Hepatic stellate cell (primary cell): ENCODE measurements around the gene TAF3.
"Not testable (repeated sequence)": the region's sequence is repeated elsewhere in the genome, so short reads cannot be mapped to it uniquely, and the experiment has no call there.

Source experiments
- DNase-seq: peaks from one replicate; pipeline ENCODE4 v3.0.0; 2011; ENCODE audit warnings: low spot score

Gene TAF3, protein sequence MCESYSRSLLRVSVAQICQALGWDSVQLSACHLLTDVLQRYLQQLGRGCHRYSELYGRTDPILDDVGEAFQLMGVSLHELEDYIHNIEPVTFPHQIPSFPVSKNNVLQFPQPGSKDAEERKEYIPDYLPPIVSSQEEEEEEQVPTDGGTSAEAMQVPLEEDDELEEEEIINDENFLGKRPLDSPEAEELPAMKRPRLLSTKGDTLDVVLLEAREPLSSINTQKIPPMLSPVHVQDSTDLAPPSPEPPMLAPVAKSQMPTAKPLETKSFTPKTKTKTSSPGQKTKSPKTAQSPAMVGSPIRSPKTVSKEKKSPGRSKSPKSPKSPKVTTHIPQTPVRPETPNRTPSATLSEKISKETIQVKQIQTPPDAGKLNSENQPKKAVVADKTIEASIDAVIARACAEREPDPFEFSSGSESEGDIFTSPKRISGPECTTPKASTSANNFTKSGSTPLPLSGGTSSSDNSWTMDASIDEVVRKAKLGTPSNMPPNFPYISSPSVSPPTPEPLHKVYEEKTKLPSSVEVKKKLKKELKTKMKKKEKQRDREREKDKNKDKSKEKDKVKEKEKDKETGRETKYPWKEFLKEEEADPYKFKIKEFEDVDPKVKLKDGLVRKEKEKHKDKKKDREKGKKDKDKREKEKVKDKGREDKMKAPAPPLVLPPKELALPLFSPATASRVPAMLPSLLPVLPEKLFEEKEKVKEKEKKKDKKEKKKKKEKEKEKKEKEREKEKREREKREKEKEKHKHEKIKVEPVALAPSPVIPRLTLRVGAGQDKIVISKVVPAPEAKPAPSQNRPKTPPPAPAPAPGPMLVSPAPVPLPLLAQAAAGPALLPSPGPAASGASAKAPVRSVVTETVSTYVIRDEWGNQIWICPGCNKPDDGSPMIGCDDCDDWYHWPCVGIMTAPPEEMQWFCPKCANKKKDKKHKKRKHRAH

GRCh38 chr10:7818295-7819120, at the start of gene TAF3:
Gene TAF3, plus strand, starts transcription at chr10:7818505. Its CDS starts 205 bp downstream, at chr10:7818710.
- peak; percentile 79 for DNase-seq

GRCh38 chr10:7773845-7774801, 44.2 kb upstream of the TAF3 start:
- DNase-seq, result no peak

DNA sequence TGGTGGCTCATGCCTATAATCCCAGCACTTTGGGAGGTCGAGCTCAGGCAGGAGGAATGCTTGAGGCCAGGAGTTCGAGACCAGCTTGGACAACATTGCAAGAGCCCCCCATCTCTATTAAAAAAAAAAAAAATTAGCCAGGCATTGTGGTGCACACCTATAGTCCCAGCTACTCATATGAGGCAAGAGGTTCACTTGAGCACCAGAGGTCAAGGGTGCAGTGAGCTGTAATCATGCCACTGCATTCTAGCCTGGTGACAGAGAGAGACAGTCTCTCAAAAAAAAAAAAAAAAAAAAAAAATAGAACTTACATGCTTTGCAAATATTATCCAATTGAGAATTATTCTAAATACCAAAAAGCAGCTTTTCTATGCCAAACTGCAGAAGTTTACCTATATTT, 41.5 kb upstream of the TAF3 start:
- DNase-seq, result no peak

DNA sequence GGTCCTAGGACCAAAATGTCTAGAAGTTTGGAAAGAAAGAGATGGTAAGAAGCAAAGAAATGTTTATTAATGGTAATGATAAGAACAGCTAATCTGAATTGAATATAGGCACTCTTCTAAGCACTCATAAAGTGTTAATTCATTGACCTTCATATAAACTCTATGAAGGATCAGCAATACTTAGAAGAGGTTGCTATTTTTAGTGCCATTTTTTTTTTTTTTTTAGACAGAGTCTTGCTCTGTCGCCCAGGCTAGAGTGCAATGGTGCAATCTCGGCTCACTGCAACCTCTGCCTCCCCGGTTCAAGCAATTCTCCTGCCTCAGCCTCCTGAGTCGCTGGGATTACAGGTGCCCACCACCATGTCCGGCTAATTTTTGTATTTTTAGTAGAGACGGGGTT, 36.1 kb upstream of the TAF3 start:
- not testable (repeated sequence) for DNase-seq

GRCh38 chr10:7786430-7786829, 31.9 kb upstream of the TAF3 start:
- no peak for DNase-seq

- peak; percentile 47 for DNase-seq
Measured at GRCh38 chr10:7787150-7787856, 31.0 kb upstream of the TAF3 start.

- peak; percentile 98 for DNase-seq
Measured at GRCh38 chr10:7787857-7788638, 30.3 kb upstream of the TAF3 start, which contains the start of the genes ATP5F1C and KIN. Gene ATP5F1C, plus strand, starts transcription at chr10:7788177. Its CDS starts 31 bp downstream, at chr10:7788208. Gene KIN, minus strand, starts transcription at chr10:7787993. Its CDS starts 60 bp downstream, at chr10:7787933.

GRCh38 chr10:7788639-7789286, 29.5 kb upstream of the TAF3 start:
- peak; percentile 25 for DNase-seq

- DNase-seq, result peak; percentile 21
Measured at GRCh38 chr10:7789390-7789789, 28.9 kb upstream of the TAF3 start.

- DNase-seq, result no peak
Measured at GRCh38 chr10:7792541-7792940, 25.8 kb upstream of the TAF3 start.

DNA sequence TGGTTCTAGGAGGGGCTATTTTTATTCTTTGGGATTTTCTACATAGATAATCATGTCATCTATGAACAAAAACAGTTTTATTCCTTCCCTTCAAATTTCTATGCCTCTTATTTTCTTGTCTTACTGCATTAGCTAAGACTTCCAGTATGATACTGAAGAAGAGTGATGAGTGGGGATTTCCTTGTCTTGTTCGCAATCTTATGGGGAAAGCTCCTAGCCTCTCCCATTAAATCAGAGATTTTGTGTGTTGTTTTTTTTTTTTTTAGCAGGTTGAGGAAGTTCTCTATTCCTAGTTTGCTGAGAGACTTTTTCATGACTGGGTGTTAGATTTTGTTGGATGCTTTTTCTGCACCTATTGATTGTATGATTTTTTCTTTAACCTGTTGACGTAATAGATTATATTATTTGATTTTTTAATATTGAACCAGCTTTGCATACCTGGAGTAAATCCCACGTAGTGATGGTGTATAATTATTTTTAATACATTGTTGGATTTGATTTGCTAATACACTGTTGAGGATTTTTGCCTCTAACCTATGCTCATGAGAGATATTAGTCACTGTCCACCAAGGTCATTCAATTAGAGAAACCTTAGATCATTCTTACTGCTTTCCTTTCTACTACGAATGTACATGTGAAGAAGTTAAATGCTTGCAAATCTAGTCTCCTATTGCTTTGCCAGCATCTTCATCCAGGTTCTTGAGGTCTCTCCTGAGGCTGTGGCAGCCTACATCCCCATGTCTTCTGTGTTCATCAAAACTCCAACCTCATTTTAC, 23.9 kb upstream of the TAF3 start:
- DNase-seq, result no peak

DNA sequence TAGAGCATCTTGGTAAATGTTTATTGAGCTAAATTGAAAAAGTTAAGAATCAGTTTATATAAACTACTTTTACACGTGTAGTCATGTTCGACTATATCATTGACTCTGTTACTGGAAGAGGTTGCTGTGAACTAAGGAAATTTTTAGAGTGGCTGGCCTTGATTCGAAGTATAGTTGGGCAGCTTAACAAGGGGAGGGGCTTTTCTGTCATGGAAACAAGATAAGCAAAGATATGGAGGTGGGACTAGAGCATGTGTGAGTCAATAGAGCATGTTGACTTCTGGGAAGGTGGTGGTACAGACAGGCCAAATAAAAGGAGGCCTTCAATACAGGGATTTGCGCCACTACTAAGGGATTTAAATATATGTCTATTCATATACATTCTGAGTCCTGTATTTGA, 22.7 kb upstream of the TAF3 start:
- DNase-seq, result peak; percentile 20

DNA sequence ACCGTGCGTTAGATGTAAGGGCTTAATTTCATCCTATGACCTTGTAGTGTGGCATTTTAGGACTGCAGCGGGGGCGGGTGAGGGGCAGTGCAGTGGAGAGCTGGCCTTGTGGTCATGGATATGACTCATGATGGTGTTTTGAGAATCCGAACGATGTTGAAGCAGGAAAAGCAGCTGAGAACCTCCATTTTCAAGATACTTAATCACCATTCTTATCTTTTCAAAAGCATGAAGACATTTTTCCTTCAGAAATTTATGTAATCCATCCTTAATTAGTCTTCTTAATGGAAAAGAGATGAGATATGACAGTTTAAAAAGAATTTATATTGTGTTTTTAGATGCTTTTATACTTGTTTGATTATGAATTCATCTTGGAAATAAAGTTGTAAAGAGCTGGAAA, 20.7 kb upstream of the TAF3 start:
- peak; percentile 89 for DNase-seq

DNA sequence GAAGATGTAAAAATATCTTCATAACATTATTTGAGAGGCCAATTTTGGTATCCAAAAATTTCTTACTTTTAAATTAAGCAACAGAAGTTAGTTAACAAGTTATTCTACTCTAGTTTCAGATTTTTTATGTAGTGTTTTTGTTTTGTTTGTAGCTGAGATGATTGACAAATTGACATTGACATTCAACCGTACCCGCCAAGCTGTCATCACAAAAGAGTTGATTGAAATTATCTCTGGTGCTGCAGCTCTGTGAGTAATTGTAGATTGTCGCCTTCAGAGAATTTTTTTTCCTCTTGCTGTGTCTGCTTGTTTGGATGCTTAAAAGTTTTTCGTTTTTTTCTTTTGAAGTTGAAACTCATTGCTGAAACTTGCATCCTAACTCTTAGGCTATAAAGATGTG, 15.7 kb upstream of the TAF3 start:
- DNase-seq, result no peak

GRCh38 chr10:7804216-7804615, 14.1 kb upstream of the TAF3 start:
- DNase-seq, result no peak

DNA sequence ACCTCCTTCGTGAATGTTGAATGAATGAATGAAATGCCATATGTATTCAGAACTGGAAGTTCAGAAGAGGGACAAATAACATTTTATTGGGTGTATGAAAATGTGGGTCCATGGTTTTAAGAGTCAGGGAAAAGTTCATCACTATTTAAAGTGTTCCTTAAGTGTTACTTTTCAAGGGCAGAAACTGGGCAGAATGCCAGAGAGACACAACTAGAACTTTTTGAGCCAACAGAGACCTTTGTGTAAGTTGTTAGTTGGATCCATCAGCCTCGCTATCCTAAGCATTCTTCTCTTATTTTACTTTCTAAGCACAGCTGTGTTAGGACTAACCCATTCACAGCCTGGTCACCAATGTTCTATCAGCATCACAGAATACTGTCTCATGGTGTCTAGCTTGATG, 13.6 kb upstream of the TAF3 start:
- no peak for DNase-seq

DNA sequence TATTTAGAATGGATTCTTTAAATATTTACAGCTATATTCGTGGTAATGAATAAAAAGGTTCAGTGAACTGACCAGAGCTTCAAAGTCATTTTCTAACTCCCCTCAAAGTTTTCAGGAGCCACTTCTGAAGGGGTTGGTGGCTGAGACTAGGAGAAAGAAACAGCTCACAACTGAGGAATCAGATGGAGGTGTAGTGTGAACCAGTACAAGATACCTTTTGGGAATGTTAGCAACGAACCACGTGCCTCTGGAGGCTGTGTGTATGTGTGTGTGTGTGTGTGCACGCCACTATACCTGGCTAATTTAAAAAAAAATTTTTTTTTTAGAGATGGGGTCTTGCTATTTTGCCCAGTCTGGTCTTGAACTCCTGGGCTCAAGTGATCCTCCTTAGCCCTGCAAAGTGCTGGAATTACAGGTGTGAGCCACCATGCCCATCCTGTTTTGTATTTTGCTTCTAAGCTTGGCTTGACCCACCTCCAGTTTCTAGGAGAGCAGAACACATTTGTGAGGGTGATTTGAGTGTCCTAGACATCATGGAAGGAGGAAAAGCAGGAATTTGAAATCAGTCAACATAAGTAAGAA, 9.5 kb upstream of the TAF3 start:
- no peak for DNase-seq

GRCh38 chr10:7810443-7810842, 7.9 kb upstream of the TAF3 start:
- no peak for DNase-seq
